ENCODE data around the gene C8A. TPM values are rescaled to one million over a fixed set of nuclear protein-coding genes. Genes with fewer than 3 reads are reported as not detected.

C8A gene
- total and polyA plus RNA-seq, 2 of the 13 experiments (the other 11 are each of a cell fraction or from before 2014, with no cell fraction given) = 10.5 to 15.0 TPM

DNA sequence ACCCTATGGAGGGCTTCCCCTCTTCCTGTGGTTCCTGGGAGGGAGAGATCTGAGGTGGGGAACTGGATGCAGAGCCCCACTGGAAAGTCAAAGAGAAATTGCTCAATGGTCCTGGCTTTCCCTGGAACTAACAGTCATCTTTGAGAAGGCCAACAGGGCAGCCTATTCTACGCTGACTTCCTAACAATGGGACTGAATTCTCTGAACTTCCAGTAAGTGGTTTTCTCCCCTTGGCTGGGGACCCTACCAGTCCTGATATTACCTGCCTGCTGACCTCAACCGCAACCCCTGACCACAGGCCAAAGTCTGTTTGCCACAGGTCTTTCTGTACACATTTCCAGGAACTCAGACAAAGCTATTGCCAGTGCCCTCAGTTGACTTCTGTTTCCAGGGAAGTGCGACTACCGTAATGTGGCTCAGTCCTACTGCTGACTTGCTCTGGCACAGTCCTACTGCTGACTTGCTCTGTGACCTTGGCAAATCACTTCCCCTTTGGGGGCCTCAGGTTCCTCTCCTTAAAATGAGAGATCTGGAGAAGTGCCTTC, 55.9 kb downstream of the C8A start (continued):
- no peak for TF ChIP-seq U2AF1 (optimal IDR thresholded peaks at IDR 0.05; ENCODE audit: low read depth, low read length)
- TF ChIP-seq NFRKB (IDR thresholded peaks at IDR 0.05) = no peak
- peak; percentile 98 for TF ChIP-seq ZBTB34 (CRISPR knock-in tag; IDR thresholded peaks at IDR 0.05)
- peak; percentile 57; the same call in 1 of the 2 replicates for TF ChIP-seq YEATS4 (CRISPR knock-in tag; IDR thresholded peaks at IDR 0.05; ENCODE audit: borderline replicate concordance)
- no peak for TF ChIP-seq ZNF3 (CRISPR knock-in tag; IDR thresholded peaks at IDR 0.05)
- TF ChIP-seq MAF1 (CRISPR knock-in tag; IDR thresholded peaks at IDR 0.05; ENCODE audit: borderline replicate concordance) = 0 out of 2 replicates have a peak, but pooled peaks have one; percentile 50
- peak; percentile 97 for TF ChIP-seq KDM6A (CRISPR knock-in tag; IDR thresholded peaks at IDR 0.05; ENCODE audit: low read depth)
- no peak for TF ChIP-seq ZKSCAN5 (CRISPR knock-in tag; IDR thresholded peaks at IDR 0.05)
- no peak for TF ChIP-seq GMEB2 (CRISPR knock-in tag; IDR thresholded peaks at IDR 0.05; ENCODE audit: low read depth)
- TF ChIP-seq ZNF350 (CRISPR knock-in tag; IDR thresholded peaks at IDR 0.05; ENCODE audit: borderline replicate concordance, low read depth) = peak; percentile 89; the same call in 1 of the 2 replicates
- no peak for TF ChIP-seq HOXA7 (CRISPR knock-in tag; IDR thresholded peaks at IDR 0.05)
- no peak for TF ChIP-seq ZNF850 (CRISPR knock-in tag; conservative IDR thresholded peaks at IDR 0.05)
- TF ChIP-seq AKAP8 (CRISPR knock-in tag; IDR thresholded peaks at IDR 0.05) = no peak
- no peak for TF ChIP-seq ZNF883 (CRISPR knock-in tag; IDR thresholded peaks at IDR 0.05; ENCODE audit: not compliant biosample characterization)
- TF ChIP-seq ZNF704 (CRISPR knock-in tag; IDR thresholded peaks at IDR 0.05; ENCODE audit: borderline replicate concordance) = no peak
- no peak for TF ChIP-seq ZNF563 (CRISPR knock-in tag; IDR thresholded peaks at IDR 0.05)
- no peak for TF ChIP-seq NFIB (CRISPR knock-in tag; IDR thresholded peaks at IDR 0.05; ENCODE audit: borderline replicate concordance)
- no peak for TF ChIP-seq SETDB1 (CRISPR knock-in tag; IDR thresholded peaks at IDR 0.05; ENCODE audit: borderline replicate concordance)
- TF ChIP-seq NR2C2 (CRISPR knock-in tag; IDR thresholded peaks at IDR 0.05; ENCODE audit: borderline replicate concordance) = peak; percentile 92
- peak; percentile 94 for TF ChIP-seq HOXA3 (CRISPR knock-in tag; IDR thresholded peaks at IDR 0.05)
- no peak; the same call in 1 of the 2 replicates for TF ChIP-seq CCDC6 (CRISPR knock-in tag; IDR thresholded peaks at IDR 0.05)

All from HepG2 (cell line).